Endothelial cell of umbilical vein (primary cell): Measurements from ENCODE around the gene IGSF5. TPM values are rescaled to one million over a fixed set of nuclear protein-coding genes. Genes with fewer than 3 reads are reported as not detected.

ENCODE experiments used
- BruUV-seq: library from RNA; stranded (reverse); fragments of 400-500 nt; replicated peaks from 2 replicates; lab custom pipeline; 2021; lab: Mats Ljungman, UMichigan
- CTCF ChIA-PET: fragments of 300-600, 350-600 bp; sonication (Branson Sonifier 250); formaldehyde crosslinking; loops from one replicate; lab custom pipeline; 2021; ENCODE audit warnings: antibody characterized with exemption, inconsistent platforms; lab: Charles Lee
- POLR2A ChIA-PET: fragments of 300-600, 350-600 bp; sonication (Branson Sonifier 250); formaldehyde crosslinking; loops from one replicate; lab custom pipeline; 2021; ENCODE audit warnings: antibody characterized with exemption, inconsistent platforms; lab: Charles Lee
- DNase-seq: peaks from one replicate; pipeline ENCODE4 v3.0.0-alpha.2; 2011; ENCODE audit warnings: low read depth, low spot score
- FAIRE-seq: peaks from 2 replicates; lab custom pipeline; 2011; peaks lifted over from hg19 to GRCh38; lab: Jason Lieb, UNC
- H2AFZ ChIP-seq: 2 replicates; pipeline ENCODE4 v1.6.0; 2012; ENCODE audit warnings: low read depth, low read length, control low read depth, inconsistent platforms
- H3K27ac ChIP-seq: 2 replicates; pipeline ENCODE4 v1.5.1; 2011; ENCODE audit warnings: low read depth, mild to moderate bottlenecking, control low read depth, low read length, moderate library complexity; ENCODE audit not compliant: insufficient read depth
- H3K27me3 ChIP-seq, 2 experiments: 2 replicates each; pipeline versions ENCODE4 v1.6.0 to v1.6.1; 2011; ENCODE audit warnings: low read length in 2 of 2, mixed read lengths in 1 of 2; ENCODE audit not compliant: control insufficient read depth in 2 of 2, insufficient read depth in 2 of 2
- H3K36me3 ChIP-seq, 2 experiments: 2 replicates in 1 of 2; 3 replicates in 1 of 2; pipeline ENCODE4 v1.5.1; 2011; ENCODE audit warnings: low read length in 2 of 2, mild to moderate bottlenecking in 1 of 2, moderate library complexity in 1 of 2; ENCODE audit not compliant: control insufficient read depth in 2 of 2, insufficient read depth in 2 of 2; ENCODE audit errors: extremely low read depth in 1 of 2
- H3K4me1 ChIP-seq: 3 replicates; pipeline ENCODE4 v1.5.1; 2011; ENCODE audit warnings: mild to moderate bottlenecking, low read length; ENCODE audit not compliant: control insufficient read depth, insufficient read depth; ENCODE audit errors: extremely low read depth
- H3K4me2 ChIP-seq: 2 replicates; pipeline ENCODE4 v1.6.1; 2011; ENCODE audit warnings: low read length, control low read depth, mixed read lengths; ENCODE audit not compliant: insufficient read depth
- H3K4me3 ChIP-seq, 3 experiments: fragments of 200-600 bp in 1 of 3; sonication (generic), shearing (Covaris generic) in 1 of 3; replicated peaks in 1 of 3; 2 replicates each; pipeline ENCODE4 v1.5.1; 2011 to 2016; ENCODE audit warnings: control low read depth in 3 of 3, low read length in 3 of 3, mild to moderate bottlenecking in 2 of 3, inconsistent platforms in 1 of 3, low read depth in 1 of 3, moderate library complexity in 1 of 3; ENCODE audit not compliant: insufficient read depth in 1 of 3
- H3K79me2 ChIP-seq: 2 replicates; pipeline ENCODE4 v1.6.0; 2012; ENCODE audit warnings: low read length, inconsistent platforms; ENCODE audit not compliant: control insufficient read depth, insufficient read depth
- H3K9ac ChIP-seq: replicated peaks from 2 replicates; pipeline ENCODE3; 2011; ENCODE audit warnings: low read length, control low read depth; ENCODE audit not compliant: insufficient read depth; ENCODE audit errors: extremely low read depth
- H3K9me1 ChIP-seq: replicated peaks from 3 replicates; pipeline ENCODE4 v1.6.0; 2011; ENCODE audit warnings: mild to moderate bottlenecking, low read length; ENCODE audit not compliant: control insufficient read depth, insufficient read depth; ENCODE audit errors: extremely low read depth
- H3K9me3 ChIP-seq: replicated peaks from 2 replicates; pipeline ENCODE4 v1.5.1; 2012; ENCODE audit warnings: low read length, inconsistent platforms; ENCODE audit not compliant: control insufficient read depth, insufficient read depth
- H4K20me1 ChIP-seq: replicated peaks from 2 replicates; pipeline ENCODE3; 2011; ENCODE audit warnings: mild to moderate bottlenecking, low read length; ENCODE audit not compliant: control insufficient read depth, insufficient read depth; ENCODE audit errors: extremely low read depth
- CTCF ChIP-seq, 2 donors: IDR thresholded peaks; 1 replicate in 1 of 2; 2 replicates in 1 of 2; pipeline ENCODE4 v1.5.1; 2011; ENCODE audit warnings: low read length in 2 of 2, mild to moderate bottlenecking in 2 of 2, moderate library complexity in 2 of 2, control low read depth in 1 of 2, inconsistent platforms in 1 of 2, low read depth in 1 of 2; ENCODE audit not compliant: insufficient read depth in 1 of 2; ENCODE audit errors: extremely low read depth in 1 of 2
- EZH2 ChIP-seq: IDR thresholded peaks from 2 replicates; pipeline ENCODE4 v1.6.1; 2012; ENCODE audit warnings: borderline replicate concordance, low read depth, mild to moderate bottlenecking, moderate library complexity, low read length, inconsistent platforms; ENCODE audit not compliant: severe bottlenecking
- FOS ChIP-seq: IDR thresholded peaks from 2 replicates; pipeline ENCODE4 v1.6.1; 2011; ENCODE audit warnings: mild to moderate bottlenecking, low read length, moderate library complexity, borderline replicate concordance; ENCODE audit not compliant: insufficient read depth
- GATA2 ChIP-seq: IDR thresholded peaks from 2 replicates; pipeline ENCODE4 v1.7.0; 2011; ENCODE audit warnings: low read depth, mild to moderate bottlenecking, moderate library complexity, mixed read lengths, low read length; ENCODE audit not compliant: insufficient read length, insufficient read depth
- JUN ChIP-seq: IDR thresholded peaks from 2 replicates; pipeline ENCODE4 v1.6.1; 2011; ENCODE audit warnings: borderline replicate concordance, low read depth; ENCODE audit not compliant: insufficient read length, insufficient read depth
- MAX ChIP-seq: IDR thresholded peaks from 2 replicates; pipeline ENCODE4 v1.6.1; 2011; ENCODE audit not compliant: insufficient read depth, insufficient read length
- MYC ChIP-seq: IDR thresholded peaks from one replicate; pipeline ENCODE4 v1.6.1; 2011; ENCODE audit warnings: mild to moderate bottlenecking, low read depth, low read length
- POLR2A ChIP-seq: IDR thresholded peaks from 2 replicates; pipeline ENCODE4 v1.6.1; 2012; ENCODE audit warnings: low read depth, mild to moderate bottlenecking, control low read depth, low read length
- POLR2AphosphoS5 ChIP-seq: IDR thresholded peaks from 2 replicates; pipeline ENCODE4 v1.6.1; 2012; ENCODE audit warnings: low read depth, mild to moderate bottlenecking, control low read depth, low read length, moderate library complexity; ENCODE audit not compliant: insufficient read depth
- dilution Hi-C: fragments of 300-500 bp; cut with MboI; formaldehyde crosslinking; loops from one replicate; pipeline ENCODE4 v1.15.0; 2019; ENCODE audit warnings: low sequenced_read_pairs; ENCODE audit not compliant: extremely low pct_ligation_motif_present
- intact Hi-C: fragments of 100-400 bp; cut with micrococcal nuclease; formaldehyde crosslinking; loops from one replicate; pipeline ENCODE4 v1.10.0; 2022
- polyA plus RNA-seq, 4 experiments: library from polyadenylated mRNA; depleted of rRNA in 3 of 4; stranded (reverse) in 3 of 4; unstranded in 1 of 4; fragments of >200 nt; gene quantifications; 2 replicates each; pipeline versions ENCODE4 v1.2.1 to v1.2.3, GENCODE V29; 2011 to 2012; ENCODE audit warnings: missing spikeins in 1 of 4
- total RNA-seq: library from RNA; stranded (reverse); gene quantifications from 2 replicates; pipeline ENCODE4 v1.2.3, GENCODE V29; 2021

Gene IGSF5
- total and polyA plus RNA-seq, 2 donors (not counting 3 experiments of a cell fraction or from before 2014, with no cell fraction given) = not detected

GRCh38 chr21:39807738-39808137 is 62.8 kb downstream of the IGSF5 start:
- H3K9ac ChIP-seq = no peak overlapping the region
- H3K4me3 ChIP-seq = no peak overlapping the region
- no peaks in the 10 kb centered on the region for H3K9me1 ChIP-seq
- no peaks in the 10 kb centered on the region for H4K20me1 ChIP-seq
- FAIRE-seq = no peak
- H3K36me3 ChIP-seq = no peaks in the 10 kb centered on the region
- CTCF ChIA-PET = no interaction called here
- intact Hi-C loops (no loop called here), dilution Hi-C loops (no loop called here)
- peaks cover 8% of the 10 kb centered on the region for H3K9me3 ChIP-seq
- H3K27ac ChIP-seq = no peak overlapping the region
- H3K27me3 ChIP-seq = no peaks in the 10 kb centered on the region
- H3K4me1 ChIP-seq = no peaks in the 10 kb centered on the region
- BruUV-seq = no TSS peak
- no peak for DNase-seq
- TF ChIP-seq CTCF (IDR thresholded peaks at IDR 0.05; ENCODE audit: extremely low read depth in 1 of 2, insufficient read depth in 1 of 2, low read depth in 1 of 2, low read length in 2 of 2) = no peak
- no peak for TF ChIP-seq GATA2
- TF ChIP-seq MAX = no peak
- TF ChIP-seq POLR2AphosphoS5 = no peak
- TF ChIP-seq MYC = no peak
- TF ChIP-seq FOS = no peak
- TF ChIP-seq EZH2 = no peak
- no peak for TF ChIP-seq POLR2A
- TF ChIP-seq JUN = no peak
- no peak overlapping the region for H2AFZ ChIP-seq
- H3K4me2 ChIP-seq = no peak overlapping the region
- H3K79me2 ChIP-seq = no peaks in the 10 kb centered on the region
- POLR2A ChIA-PET = no interaction called here
